HG02610 (cell line): ENCODE measurements around the gene TMEM151B.

Source experiments
- ATAC-seq: cut with Tn5 transposase; IDR thresholded peaks from one replicate; pipeline ENCODE4 v1.9.1; 2021; ENCODE audit warnings: mild to moderate bottlenecking, moderate library complexity; ENCODE audit not compliant: unreplicated experiment

The TMEM151B gene

GRCh38 chr6:44276667-44277640 lies 6.7 kb downstream of the TMEM151B start:
- ATAC-seq, result no peak

DNA sequence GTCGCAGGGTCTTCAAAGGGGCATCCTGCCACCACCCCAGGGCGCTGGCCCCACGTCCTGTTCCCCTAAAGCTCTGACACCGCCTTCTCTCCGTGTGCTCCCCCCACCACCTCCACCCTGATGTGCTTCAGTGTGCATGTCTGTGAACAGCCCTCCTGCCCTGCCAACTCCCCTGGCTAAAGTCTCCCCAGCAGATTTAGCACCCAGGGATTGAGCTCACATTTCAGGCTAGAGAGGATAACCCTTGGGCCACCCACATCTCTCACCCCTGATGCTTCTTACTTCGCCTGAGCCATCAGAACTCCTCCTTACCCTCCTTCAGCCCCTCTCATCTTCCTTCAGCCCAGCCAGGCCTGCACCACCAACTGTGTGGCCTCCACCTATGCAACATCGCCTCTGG lies 7.5 kb downstream of the TMEM151B start:
- ATAC-seq, result no peak

DNA sequence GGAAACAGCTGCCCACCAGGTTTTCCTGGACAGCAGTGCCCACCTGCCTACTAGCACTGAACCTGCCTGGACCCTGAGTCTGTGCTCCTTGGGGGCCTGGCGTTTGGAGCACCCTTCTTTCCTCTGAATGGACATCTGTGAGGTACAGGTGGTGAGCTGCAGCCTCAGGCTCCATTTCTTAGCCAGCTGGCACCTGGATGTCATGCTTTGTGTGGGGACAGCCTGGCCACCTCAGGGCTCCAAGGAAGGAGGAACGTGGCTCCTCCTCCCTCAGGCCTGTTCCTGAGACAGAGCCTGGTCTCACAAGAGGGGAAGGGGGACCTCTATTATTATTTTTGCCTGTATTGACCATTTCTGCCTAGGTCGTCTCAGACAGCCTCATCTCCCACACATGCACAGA lies 8.1 kb downstream of the TMEM151B start:
- no peak for ATAC-seq

DNA sequence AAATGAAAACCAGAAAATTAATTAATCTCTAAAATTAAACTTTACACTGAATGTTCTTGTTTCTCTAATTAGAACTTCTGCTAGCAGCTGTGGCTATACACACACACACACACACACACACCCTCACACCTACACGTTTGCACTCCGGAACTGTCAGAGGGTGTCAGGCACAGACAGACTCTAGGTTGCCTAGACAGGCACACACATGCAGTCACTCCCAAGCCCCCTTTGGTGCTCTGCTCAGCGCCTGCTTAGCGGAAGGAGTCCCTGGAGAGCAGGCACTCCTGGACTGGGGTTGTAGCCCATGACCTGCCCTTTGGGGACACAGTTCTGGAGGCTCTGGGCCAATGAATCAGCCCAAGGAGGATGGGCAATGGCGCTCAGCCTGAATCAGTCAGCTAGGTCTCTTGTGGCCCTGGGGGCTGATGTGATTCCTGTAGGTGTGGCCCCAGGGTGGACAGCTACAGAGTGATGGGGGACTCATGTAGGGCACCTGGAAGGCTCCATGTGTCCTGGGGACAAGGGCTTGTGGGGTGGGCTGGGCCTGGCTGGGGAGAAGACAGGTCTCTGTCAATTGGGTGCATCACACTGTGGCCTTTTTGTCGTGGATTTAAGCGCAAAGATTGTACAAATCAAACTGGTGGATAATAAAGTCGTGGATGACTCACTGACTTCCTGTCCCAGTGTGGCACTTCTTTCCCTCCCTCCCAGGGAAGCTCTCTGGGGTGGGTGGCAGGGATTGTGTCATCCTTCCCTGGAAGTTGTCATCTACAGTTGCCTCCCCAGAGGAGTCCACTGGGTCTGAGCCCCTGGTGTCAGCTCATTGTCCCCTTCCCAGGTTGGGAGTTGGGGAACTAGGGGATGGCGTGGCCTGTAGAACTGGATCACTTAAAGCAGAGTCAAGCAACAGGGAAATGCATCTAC lies 8.8 kb downstream of the TMEM151B start:
- ATAC-seq, result no peak

- ATAC-seq, result no peak
Observed at GRCh38 chr6:44284121-44284520, 13.9 kb downstream of the TMEM151B start.

- no peak for ATAC-seq
Observed at GRCh38 chr6:44284867-44285266, 14.6 kb downstream of the TMEM151B start.

DNA sequence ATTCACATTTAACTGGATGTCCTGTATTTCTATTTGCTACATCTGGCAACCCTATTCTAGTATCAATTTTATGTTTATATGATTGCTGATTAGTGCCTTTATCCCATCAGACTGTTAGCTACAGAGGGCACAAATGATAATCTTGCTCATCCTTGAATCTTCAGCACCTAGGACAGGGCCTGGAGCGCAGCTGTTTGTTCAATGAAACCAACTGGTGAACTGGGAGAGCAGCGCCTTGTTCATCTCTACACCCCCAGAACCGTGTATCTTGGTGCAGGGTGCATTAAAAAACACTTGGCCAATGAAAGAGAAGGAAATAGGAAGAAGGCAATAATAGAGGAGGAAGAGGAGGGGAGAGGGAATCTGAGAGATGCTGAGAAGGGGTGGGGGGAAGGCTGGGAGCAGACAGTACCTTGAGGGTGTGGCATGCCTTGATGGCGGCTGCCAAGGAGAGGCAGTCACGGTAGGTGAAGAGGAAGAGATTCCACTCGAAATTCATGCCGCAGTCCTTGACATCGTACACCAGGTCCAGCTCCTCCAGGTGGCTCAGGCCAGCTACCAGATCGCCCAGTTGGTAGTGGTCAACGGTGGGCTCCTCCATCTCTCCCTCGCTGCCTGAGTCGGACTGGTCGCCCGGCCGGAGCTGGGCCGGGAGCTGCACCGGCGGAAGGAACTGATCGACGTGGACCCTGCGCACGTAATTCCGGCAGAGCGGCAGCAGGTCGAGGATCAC lies 15.5 kb downstream of the TMEM151B start:
- no peak for ATAC-seq

GRCh38 chr6:44286285-44286565 lies 16.0 kb downstream of the TMEM151B start:
- no peak for ATAC-seq

DNA sequence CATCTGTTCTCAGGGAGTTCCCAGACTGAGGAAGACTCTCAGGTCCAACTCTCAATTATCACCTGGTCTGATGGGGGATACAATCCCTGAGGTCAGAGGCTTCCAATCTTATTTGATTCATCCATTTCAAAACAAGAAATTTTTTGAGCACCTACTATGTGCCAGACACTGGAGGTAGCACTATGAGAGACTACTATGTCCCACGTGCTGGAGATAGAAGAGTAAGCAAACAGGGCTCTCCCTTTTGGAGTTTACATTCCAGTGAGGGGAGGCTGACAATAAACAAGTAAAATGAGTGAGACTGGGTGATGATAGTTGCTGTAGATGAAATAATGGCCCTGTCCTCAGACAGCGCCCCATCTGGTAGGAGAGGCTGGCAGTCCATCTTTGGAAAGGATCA lies 16.5 kb downstream of the TMEM151B start:
- no peak for ATAC-seq

GRCh38 chr6:44289726-44290260 lies 19.5 kb downstream of the TMEM151B start:
- no peak for ATAC-seq

DNA sequence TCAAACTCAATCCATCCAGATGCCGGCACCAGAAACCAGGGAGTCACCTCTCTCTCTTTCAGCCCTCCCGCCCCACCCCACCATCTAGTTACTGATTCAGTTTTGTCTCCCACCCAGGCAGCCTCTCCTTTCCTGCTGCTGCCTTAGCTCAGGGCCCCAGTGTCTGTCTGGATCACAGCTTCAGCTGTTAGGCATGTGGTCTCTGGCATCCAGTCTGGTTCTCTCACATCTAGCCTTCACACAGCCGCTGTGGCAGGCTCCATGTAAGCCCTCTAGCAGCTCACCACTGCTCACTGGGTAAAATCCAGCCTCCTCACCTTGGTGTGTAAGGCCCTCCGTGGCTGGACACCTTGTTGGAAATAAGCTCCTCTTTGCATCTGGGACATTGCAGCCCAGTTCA lies 21.6 kb downstream of the TMEM151B start:
- ATAC-seq, result no peak

GRCh38 chr6:44292661-44293365 lies 22.6 kb downstream of the TMEM151B start:
- no peak for ATAC-seq

DNA sequence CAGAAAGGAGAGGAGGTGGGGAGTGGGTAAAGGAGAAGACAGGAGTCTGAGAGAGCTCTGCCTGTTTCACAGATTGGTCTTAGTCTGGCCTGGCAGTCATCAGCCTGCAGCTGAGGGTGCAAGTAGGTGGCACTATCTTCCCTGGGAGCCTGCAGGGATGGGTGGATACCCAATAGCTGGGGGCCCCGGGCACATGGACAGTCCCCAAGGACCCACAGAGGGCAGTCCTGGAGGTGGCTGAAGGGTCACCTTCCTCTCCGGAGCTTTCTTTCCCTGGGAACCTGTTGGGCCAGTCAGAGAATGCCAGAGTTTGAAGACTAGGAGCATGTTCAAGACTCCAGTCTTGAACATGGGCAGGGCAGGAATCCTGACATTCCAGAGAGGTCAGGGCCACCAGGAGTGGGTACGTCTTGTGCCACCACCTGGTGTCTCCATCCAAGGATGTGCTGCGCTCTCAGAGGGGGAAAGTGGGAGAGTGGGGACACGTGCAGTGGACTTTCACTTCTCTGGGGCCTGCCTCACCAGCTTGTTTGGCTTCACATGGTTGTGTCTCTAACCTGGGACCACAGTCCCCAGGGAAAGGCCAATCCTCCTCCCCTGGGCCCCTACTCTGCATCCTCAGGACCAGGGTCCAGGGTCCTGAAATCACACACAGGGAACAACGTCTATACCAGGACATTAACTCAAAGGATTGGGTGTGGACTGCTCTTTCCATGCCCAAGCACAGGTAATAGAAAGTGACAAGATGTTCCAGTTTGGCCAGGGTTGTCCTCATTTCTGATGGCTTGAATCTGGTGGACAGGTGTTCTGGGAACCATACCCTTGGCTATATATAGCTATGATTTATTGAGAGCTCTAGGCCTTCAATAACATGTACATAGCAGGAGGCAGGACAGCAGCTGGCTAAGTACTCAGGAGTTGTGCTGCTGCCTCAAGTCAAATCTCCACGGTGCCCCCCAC lies 24.9 kb downstream of the TMEM151B start:
- no peak for ATAC-seq

DNA sequence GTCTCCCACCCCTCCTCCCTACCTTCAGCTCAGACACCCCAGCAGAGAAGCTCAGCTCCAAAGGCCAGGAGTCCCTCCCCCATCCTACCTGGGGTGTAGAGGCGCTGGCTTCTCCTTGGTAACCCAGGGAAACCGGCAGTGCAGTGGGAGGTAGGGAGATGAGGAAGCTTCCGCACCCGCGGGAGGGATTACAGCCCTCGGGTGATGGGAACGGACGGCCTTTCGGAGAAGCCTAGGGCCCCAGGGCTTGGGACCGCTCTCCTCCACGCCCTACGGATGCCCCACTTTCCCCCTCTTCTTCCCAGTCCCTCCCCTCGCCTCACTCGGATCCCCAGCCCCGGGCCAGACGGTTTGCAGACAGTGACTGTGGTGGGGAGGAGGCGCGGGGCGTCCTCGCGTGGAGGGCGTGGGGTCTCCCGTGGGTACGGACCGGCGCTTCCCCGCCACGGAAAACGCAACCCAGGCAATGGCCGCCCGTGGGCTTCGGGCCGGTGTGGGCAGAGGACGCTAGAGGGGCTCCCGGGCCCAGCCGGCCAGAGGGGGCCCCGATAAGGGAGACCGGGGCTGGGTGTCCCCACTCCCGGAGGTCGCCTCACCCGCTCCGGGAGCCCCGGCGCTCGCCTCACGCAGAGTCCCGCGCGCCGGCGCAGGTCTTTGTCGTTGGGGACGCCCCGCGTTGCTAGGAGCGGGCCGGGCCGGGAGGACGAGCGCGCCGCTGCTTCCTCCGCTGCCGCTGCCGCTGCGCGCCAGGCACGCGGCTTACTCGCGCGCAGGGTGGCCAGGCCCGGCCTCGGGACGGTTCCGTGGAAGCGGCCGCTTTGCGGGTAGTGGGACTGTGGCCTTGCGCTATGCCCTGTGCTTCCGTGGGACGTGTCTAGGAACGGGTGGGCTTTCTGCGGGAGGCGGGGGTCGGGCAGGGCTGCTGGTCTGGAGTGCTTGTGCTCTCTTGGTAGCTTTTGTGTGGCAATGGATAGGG lies 27.1 kb downstream of the TMEM151B start:
- no peak for ATAC-seq

- no peak for ATAC-seq
Observed at GRCh38 chr6:44298055-44298803, 28.0 kb downstream of the TMEM151B start.

DNA sequence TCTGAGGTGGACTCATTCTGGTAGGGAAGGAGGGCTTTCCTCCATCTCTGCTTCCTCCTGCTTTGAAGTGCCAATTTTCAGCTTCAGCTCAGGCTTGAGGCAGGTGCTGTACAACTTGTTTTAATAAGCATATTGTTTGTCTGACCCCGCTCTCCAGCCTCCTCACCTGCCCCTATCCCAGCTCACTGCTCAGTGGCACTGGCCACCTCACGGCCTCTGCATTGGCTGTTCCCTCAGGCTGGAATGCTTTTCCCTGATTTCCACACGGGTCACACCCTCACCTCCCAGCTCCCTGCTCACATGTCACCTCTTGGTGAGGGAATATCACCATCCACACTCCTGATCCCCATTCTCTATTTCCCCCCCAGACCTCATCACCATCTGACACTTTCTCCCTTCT lies 28.6 kb downstream of the TMEM151B start:
- ATAC-seq, result no peak

GRCh38 chr6:44300292-44300823 lies 30.1 kb downstream of the TMEM151B start:
- no peak for ATAC-seq
